ENCODE results near the gene AURKAIP1.

The AURKAIP1 gene

GRCh38 chr1:1328254-1328653 is 46.8 kb downstream of the AURKAIP1 start:
- Histone ChIP-seq H3K9ac (ENCODE audit: low read depth, low read length) (no peak overlapping the region), H3K4me3 (ENCODE audit: low read depth in 1 of 2, low read length in 2 of 2) (no peak overlapping the region), H3K4me2 (ENCODE audit: insufficient read depth, low read length) (no peak overlapping the region), H2AFZ (ENCODE audit: low read depth, low read length) (no peak overlapping the region), H4K20me1 (ENCODE audit: insufficient read depth, low read length) (peaks cover 57% of the 10 kb centered on the region), H3K27me3 (ENCODE audit: insufficient read depth, low read length, poor library complexity) (no peaks in the 10 kb centered on the region), H3K36me3 (ENCODE audit: insufficient read depth, low read length) (peaks cover 21% of the 10 kb centered on the region), H3K9me3 (ENCODE audit: insufficient read depth, low read length, severe bottlenecking) (no peaks in the 10 kb centered on the region), H3K79me2 (ENCODE audit: insufficient read depth, low read length) (peaks cover 33% of the 10 kb centered on the region), H3K4me1 (ENCODE audit: insufficient read depth, low read length) (peaks cover 23% of the 10 kb centered on the region), H3K27ac (ENCODE audit: low read length) (no peak overlapping the region)
- no peak for TF ChIP-seq EZH2 (IDR thresholded peaks at IDR 0.05; ENCODE audit: borderline replicate concordance, low read depth, low read length, severe bottlenecking)
- TF ChIP-seq CTCF (IDR thresholded peaks at IDR 0.05; ENCODE audit: borderline replicate concordance, extremely low read depth, low read length, poor library complexity, severe bottlenecking), result no peak
- ATAC-seq (ENCODE audit: insufficient read depth, low read depth), result no peak
- DNase-seq, result no peak

GRCh38 chr1:1327291-1327690 is 47.7 kb downstream of the AURKAIP1 start:
- Histone ChIP-seq H4K20me1 (ENCODE audit: insufficient read depth, low read length) (peaks cover 57% of the 10 kb centered on the region), H3K79me2 (ENCODE audit: insufficient read depth, low read length) (peaks cover 41% of the 10 kb centered on the region), H3K9me3 (ENCODE audit: insufficient read depth, low read length, severe bottlenecking) (no peaks in the 10 kb centered on the region), H3K36me3 (ENCODE audit: insufficient read depth, low read length) (peaks cover 27% of the 10 kb centered on the region), H3K4me2 (ENCODE audit: insufficient read depth, low read length) (no peak overlapping the region), H3K9ac (ENCODE audit: low read depth, low read length) (no peak overlapping the region), H3K4me3 (ENCODE audit: low read depth in 1 of 2, low read length in 2 of 2) (no peak overlapping the region), H3K27me3 (ENCODE audit: insufficient read depth, low read length, poor library complexity) (no peaks in the 10 kb centered on the region), H3K4me1 (ENCODE audit: insufficient read depth, low read length) (peaks cover 30% of the 10 kb centered on the region), H2AFZ (ENCODE audit: low read depth, low read length) (no peak overlapping the region), H3K27ac (ENCODE audit: low read length) (no peak overlapping the region)
- ATAC-seq (ENCODE audit: insufficient read depth, low read depth) (no peak), DNase-seq (no peak)
- TF ChIP-seq EZH2 (IDR thresholded peaks at IDR 0.05; ENCODE audit: borderline replicate concordance, low read depth, low read length, severe bottlenecking), result no peak
- TF ChIP-seq CTCF (IDR thresholded peaks at IDR 0.05; ENCODE audit: borderline replicate concordance, extremely low read depth, low read length, poor library complexity, severe bottlenecking), result no peak

DNA sequence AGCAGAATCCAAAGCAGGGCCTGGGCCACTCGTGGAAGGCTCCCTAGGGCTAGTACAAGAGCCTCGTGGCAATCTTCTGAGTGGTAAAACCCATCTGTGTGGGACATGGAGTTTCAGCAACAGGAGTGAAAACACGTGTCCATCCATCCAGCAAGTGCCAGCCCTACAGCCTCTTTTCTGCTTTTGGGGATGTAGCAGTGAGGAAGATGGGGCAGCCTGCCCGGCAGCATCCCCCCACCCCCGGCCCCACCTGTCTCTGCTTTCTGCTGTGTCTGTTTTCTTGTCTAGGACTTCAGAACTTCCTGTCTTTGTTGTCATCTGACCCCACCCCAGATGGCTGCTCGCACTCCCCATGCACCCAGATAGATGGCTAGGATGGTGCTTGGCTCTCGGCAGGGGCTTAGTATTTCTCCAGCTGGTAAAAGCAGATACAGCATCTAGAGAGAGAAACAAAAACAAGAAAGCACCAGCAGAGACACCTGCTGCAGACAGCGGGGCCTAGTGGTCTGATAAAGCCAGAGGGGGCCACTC is 48.9 kb downstream of the AURKAIP1 start:
- no peak overlapping the region for H2AFZ ChIP-seq (ENCODE audit: low read depth, low read length)
- H3K36me3 ChIP-seq (ENCODE audit: insufficient read depth, low read length), result peaks cover 37% of the 10 kb centered on the region
- peaks cover 62% of the 10 kb centered on the region for H4K20me1 ChIP-seq (ENCODE audit: insufficient read depth, low read length)
- no peak overlapping the region for H3K27ac ChIP-seq (ENCODE audit: low read length)
- peaks cover 42% of the 10 kb centered on the region for H3K4me1 ChIP-seq (ENCODE audit: insufficient read depth, low read length)
- H3K9me3 ChIP-seq (ENCODE audit: insufficient read depth, low read length, severe bottlenecking), result no peaks in the 10 kb centered on the region
- no peaks in the 10 kb centered on the region for H3K27me3 ChIP-seq (ENCODE audit: insufficient read depth, low read length, poor library complexity)
- no peak for ATAC-seq (ENCODE audit: insufficient read depth, low read depth)
- peak overlapping the region; percentile 100 for H3K4me2 ChIP-seq (ENCODE audit: insufficient read depth, low read length)
- H3K79me2 ChIP-seq (ENCODE audit: insufficient read depth, low read length), result peaks cover 53% of the 10 kb centered on the region
- H3K4me3 ChIP-seq (ENCODE audit: low read depth in 1 of 2, low read length in 2 of 2), result peak overlapping the region in 1 of 2 experiments; percentile 99; a peak in 2 of 4 replicates
- DNase-seq, result no peak
- TF ChIP-seq EZH2 (IDR thresholded peaks at IDR 0.05; ENCODE audit: borderline replicate concordance, low read depth, low read length, severe bottlenecking) (no peak), CTCF (IDR thresholded peaks at IDR 0.05; ENCODE audit: borderline replicate concordance, extremely low read depth, low read length, poor library complexity, severe bottlenecking) (no peak)
- H3K9ac ChIP-seq (ENCODE audit: low read depth, low read length), result peak overlapping the region; percentile 91
